Measurements from ENCODE around the gene GALNT8.
"Not testable (repeated sequence)": the region's sequence is repeated elsewhere in the genome, so short reads cannot be mapped to it uniquely, and the experiment has no call there.

The GALNT8 gene

GRCh38 chr12:4744709-4745108 is 24.5 kb downstream of the GALNT8 start:
- no peak for DNase-seq

GRCh38 chr12:4745249-4745648 is 25.0 kb downstream of the GALNT8 start:
- no peak for DNase-seq

- DNase-seq: not testable (repeated sequence)
Measured at GRCh38 chr12:4751654-4752053, 31.5 kb downstream of the GALNT8 start.

- DNase-seq: no peak
Measured at GRCh38 chr12:4762773-4763172, 42.6 kb downstream of the GALNT8 start.

GRCh38 chr12:4763549-4763948 is 43.3 kb downstream of the GALNT8 start:
- DNase-seq: no peak

- no peak for DNase-seq
Measured at GRCh38 chr12:4766445-4766844, 46.2 kb downstream of the GALNT8 start.

- DNase-seq: no peak
Measured at GRCh38 chr12:4767186-4767585, 47.0 kb downstream of the GALNT8 start.

- no peak for DNase-seq
Measured at GRCh38 chr12:4768341-4768740, 48.1 kb downstream of the GALNT8 start.

GRCh38 chr12:4769073-4769472 is 48.9 kb downstream of the GALNT8 start:
- no peak for DNase-seq

GRCh38 chr12:4771172-4771959 is 51.2 kb downstream of the GALNT8 start:
- DNase-seq: no peak

GRCh38 chr12:4771960-4772566 is 51.9 kb downstream of the GALNT8 start:
- no peak for DNase-seq

- DNase-seq: no peak
Measured at GRCh38 chr12:4775936-4776335, 55.7 kb downstream of the GALNT8 start.

GRCh38 chr12:4779749-4780148 is 59.5 kb downstream of the GALNT8 start:
- no peak for DNase-seq

- no peak for DNase-seq
Measured at GRCh38 chr12:4780641-4781611, 60.7 kb downstream of the GALNT8 start.

GRCh38 chr12:4784404-4785054 is 64.3 kb downstream of the GALNT8 start:
- DNase-seq: no peak

- DNase-seq: no peak
Measured at GRCh38 chr12:4786795-4787194, 66.6 kb downstream of the GALNT8 start.

GRCh38 chr12:4787965-4788364 is 67.8 kb downstream of the GALNT8 start:
- no peak for DNase-seq

GRCh38 chr12:4789776-4790175 is 69.6 kb downstream of the GALNT8 start:
- DNase-seq: no peak

- DNase-seq: no peak
Measured at GRCh38 chr12:4791497-4791896, 71.3 kb downstream of the GALNT8 start.

GRCh38 chr12:4794491-4794890 is 74.3 kb downstream of the GALNT8 start:
- no peak for DNase-seq

- no peak for DNase-seq
Measured at GRCh38 chr12:4796216-4796615, 76.0 kb downstream of the GALNT8 start.

- no peak for DNase-seq
Measured at GRCh38 chr12:4796694-4797482, 76.7 kb downstream of the GALNT8 start.

Measured in bone marrow (tissue), 2 donors.